KOPT-K1 (cell line): ENCODE data around the gene NSFL1C.

Experiments used
- H3K27ac ChIP-seq: fragments of 200-600 bp; sonication (generic); 2 replicates; pipeline ENCODE4 v1.5.1; 2016; ENCODE audit warnings: antibody characterized with exemption, mild to moderate bottlenecking, low read depth, low read length; ENCODE audit not compliant: poor library complexity, severe bottlenecking
- H3K36me3 ChIP-seq: fragments of 200-600 bp; sonication (generic); 2 replicates; pipeline ENCODE4 v1.5.1; 2017; ENCODE audit warnings: antibody characterized with exemption, mild to moderate bottlenecking, low read length, moderate library complexity; ENCODE audit not compliant: insufficient read depth
- H3K9me3 ChIP-seq: fragments of 200-600 bp; sonication (generic); 2 replicates; pipeline ENCODE4 v1.5.1; 2017; ENCODE audit warnings: antibody characterized with exemption, low read length, mild to moderate bottlenecking; ENCODE audit not compliant: insufficient read depth, poor library complexity, severe bottlenecking

NSFL1C gene

GRCh38 chr20:1431158-1431557 lies 35.5 kb downstream of the NSFL1C start:
- peaks cover 7% of the 10 kb centered on the region for H3K9me3 ChIP-seq
- H3K36me3 ChIP-seq: no peaks in the 10 kb centered on the region
- H3K27ac ChIP-seq: no peak overlapping the region

- peaks cover 7% of the 10 kb centered on the region for H3K9me3 ChIP-seq
- H3K36me3 ChIP-seq: no peaks in the 10 kb centered on the region
- H3K27ac ChIP-seq: no peak overlapping the region
These were observed 36.6 kb downstream of the NSFL1C start for GRCh38 chr20:1430004-1430451.

GRCh38 chr20:1429143-1429728 lies 37.4 kb downstream of the NSFL1C start:
- Histone ChIP-seq H3K9me3 (peaks cover 7% of the 10 kb centered on the region), H3K27ac (no peak overlapping the region), H3K36me3 (no peaks in the 10 kb centered on the region)

DNA sequence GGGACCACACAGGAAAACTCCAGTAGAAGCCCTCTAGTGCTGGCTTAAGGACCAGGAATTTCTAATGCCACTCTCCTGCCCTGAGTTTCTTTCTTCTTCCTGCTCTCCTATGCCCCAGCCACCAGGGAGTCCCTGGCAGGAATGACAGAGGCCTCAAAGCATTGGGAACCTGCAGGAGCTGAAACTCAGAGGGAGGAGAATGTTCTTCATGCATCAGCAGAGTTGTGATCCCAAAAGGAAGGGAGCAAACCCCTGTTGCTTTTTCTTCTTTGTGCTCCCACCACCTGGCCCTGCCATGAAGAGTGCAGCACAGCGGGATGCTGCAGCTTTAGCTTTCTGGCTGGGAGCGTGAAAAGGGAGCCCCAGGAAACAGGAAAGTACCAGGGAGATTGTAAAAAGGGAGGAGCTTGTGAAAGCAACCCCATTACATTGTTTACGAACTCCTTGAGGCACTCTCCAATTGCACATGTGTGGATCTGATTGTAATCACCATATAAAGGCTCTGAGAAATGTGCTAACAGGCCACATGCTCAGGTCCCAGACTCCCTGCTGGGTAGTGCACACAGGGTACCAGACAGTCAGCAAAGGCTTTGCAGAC lies 39.1 kb downstream of the NSFL1C start:
- Histone ChIP-seq H3K27ac (no peak overlapping the region), H3K9me3 (no peaks in the 10 kb centered on the region)

DNA sequence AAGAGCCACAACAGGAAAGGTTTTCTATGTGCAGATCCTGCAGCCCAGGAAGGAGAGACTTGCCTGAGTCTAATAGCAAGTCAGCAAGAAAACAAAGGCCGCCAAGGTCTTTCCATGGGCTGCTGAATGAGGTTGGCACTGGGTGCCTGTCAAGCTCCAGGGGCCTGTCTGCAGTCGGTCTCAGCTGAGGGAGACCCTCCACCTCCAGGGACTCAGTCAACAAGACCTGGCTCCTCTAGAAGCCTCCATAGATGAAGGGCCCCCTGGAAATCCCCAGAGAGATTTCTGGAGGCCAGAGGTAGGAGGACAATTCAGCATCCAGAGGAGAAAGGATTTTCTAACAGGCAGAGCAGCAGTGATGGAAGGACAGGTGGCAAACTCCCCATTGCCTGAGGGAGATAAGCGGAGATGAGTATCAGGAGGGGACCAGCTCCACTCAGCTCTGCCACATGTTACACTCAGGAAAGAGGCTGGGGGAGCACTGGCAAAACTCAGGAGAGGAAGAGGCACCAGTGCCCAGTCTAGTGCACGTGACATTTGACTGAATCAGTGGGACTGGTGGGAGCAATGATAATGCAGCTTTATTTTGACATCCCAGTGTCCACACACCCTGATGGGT lies 40.3 kb downstream of the NSFL1C start:
- H3K27ac ChIP-seq: no peak overlapping the region
- peaks cover under 1% of the 10 kb centered on the region for H3K9me3 ChIP-seq
- no peaks in the 10 kb centered on the region for H3K36me3 ChIP-seq

More for the DNA sequence above, 39.1 kb downstream of the NSFL1C start:
- H3K36me3 ChIP-seq: no peaks in the 10 kb centered on the region

- Histone ChIP-seq H3K36me3 (no peaks in the 10 kb centered on the region), H3K9me3 (peaks cover 20% of the 10 kb centered on the region), H3K27ac (no peak overlapping the region)
These were observed 42.3 kb downstream of the NSFL1C start for GRCh38 chr20:1424336-1424735.

GRCh38 chr20:1423625-1424106 lies 43.0 kb downstream of the NSFL1C start:
- Histone ChIP-seq H3K36me3 (no peaks in the 10 kb centered on the region), H3K9me3 (peaks cover 20% of the 10 kb centered on the region), H3K27ac (no peak overlapping the region)

GRCh38 chr20:1423206-1423605 lies 43.4 kb downstream of the NSFL1C start:
- no peak overlapping the region for H3K27ac ChIP-seq
- no peaks in the 10 kb centered on the region for H3K36me3 ChIP-seq
- peaks cover 20% of the 10 kb centered on the region for H3K9me3 ChIP-seq

DNA sequence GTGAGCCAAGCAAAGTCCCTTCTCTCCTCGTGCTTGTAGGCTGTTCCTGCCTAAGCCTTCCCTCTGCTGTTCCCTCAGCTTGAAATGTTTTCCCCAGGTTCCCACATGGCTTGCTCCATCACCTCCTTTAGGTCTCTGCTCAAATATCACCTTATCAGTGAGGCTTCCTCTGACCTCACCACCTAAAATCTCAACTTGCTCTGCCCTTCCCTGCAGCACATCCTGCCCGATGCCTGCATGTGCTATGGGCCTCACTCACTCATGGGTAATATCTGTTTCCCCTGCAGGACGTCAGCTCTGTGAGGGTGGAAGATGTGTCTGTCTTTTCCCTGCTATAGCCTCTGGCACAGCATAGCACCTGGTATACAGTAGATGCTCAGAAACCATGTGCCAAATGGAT lies 43.9 kb downstream of the NSFL1C start:
- no peak overlapping the region for H3K27ac ChIP-seq
- H3K36me3 ChIP-seq: no peaks in the 10 kb centered on the region
- peaks cover 20% of the 10 kb centered on the region for H3K9me3 ChIP-seq

- Histone ChIP-seq H3K9me3 (peaks cover 20% of the 10 kb centered on the region), H3K36me3 (no peaks in the 10 kb centered on the region), H3K27ac (no peak overlapping the region)
These were observed 46.6 kb downstream of the NSFL1C start for GRCh38 chr20:1420066-1420465.

GRCh38 chr20:1418350-1418749 lies 48.3 kb downstream of the NSFL1C start:
- H3K9me3 ChIP-seq: peaks cover 20% of the 10 kb centered on the region
- H3K27ac ChIP-seq: no peak overlapping the region
- no peaks in the 10 kb centered on the region for H3K36me3 ChIP-seq

GRCh38 chr20:1417790-1418189 lies 48.9 kb downstream of the NSFL1C start:
- no peak overlapping the region for H3K27ac ChIP-seq
- H3K36me3 ChIP-seq: no peaks in the 10 kb centered on the region
- H3K9me3 ChIP-seq: peaks cover 20% of the 10 kb centered on the region

DNA sequence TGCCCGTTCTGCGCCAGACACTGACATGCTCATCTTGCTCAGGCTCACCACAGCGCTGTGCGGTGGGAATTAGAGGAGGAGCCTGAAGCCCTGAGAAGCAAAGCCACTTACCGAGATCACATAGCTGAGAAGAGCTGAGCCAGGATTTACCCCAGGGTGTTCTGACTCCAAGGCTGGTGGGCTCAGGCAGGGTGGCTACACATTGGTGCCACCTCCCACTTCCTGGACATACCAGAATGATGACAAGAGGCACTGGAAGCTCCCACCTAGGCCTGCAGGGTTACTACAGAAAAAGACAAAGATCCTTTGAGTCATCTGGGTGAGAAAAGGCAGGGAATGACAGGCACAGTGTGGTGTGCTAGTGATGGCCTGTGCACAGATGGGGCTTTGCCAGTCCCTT lies 49.4 kb downstream of the NSFL1C start:
- Histone ChIP-seq H3K27ac (no peak overlapping the region), H3K9me3 (peaks cover 20% of the 10 kb centered on the region), H3K36me3 (no peaks in the 10 kb centered on the region)

GRCh38 chr20:1415667-1416468 lies 50.8 kb downstream of the NSFL1C start:
- H3K36me3 ChIP-seq: no peaks in the 10 kb centered on the region
- H3K9me3 ChIP-seq: peaks cover 15% of the 10 kb centered on the region
- no peak overlapping the region for H3K27ac ChIP-seq

- Histone ChIP-seq H3K36me3 (no peaks in the 10 kb centered on the region), H3K27ac (no peak overlapping the region), H3K9me3 (peaks cover 10% of the 10 kb centered on the region)
These were observed 51.7 kb downstream of the NSFL1C start for GRCh38 chr20:1414982-1415381.
